Measurements from ENCODE around the gene UQCR10.

- TF ChIP-seq POLR2AphosphoS5 (IDR thresholded peaks at IDR 0.05) (no peak), CTCF (IDR thresholded peaks at IDR 0.05) (no peak), EP300 (IDR thresholded peaks at IDR 0.05) (no peak)
These were observed 42.3 kb upstream of the UQCR10 start for GRCh38 chr22:29724843-29725242.

All from gastroesophageal sphincter (tissue), 3 donors.